ENCODE data around the gene LYAR.

The LYAR gene

GRCh38 chr4:4289941-4290850 is at the start of gene LYAR, which contains the start of gene ZBTB49:
TSS of gene LYAR (minus strand) at chr4:4290154. CDS start at chr4:4283742, 6,412 bp downstream.
TSS of gene ZBTB49 (plus strand) at chr4:4290251. CDS start at chr4:4299946, 9,695 bp downstream.
- H3K9me3 Mint-ChIP-seq: no peaks in the 10 kb centered on the region
- peak within 1 kb of the TSS; percentile 94 for H3K4me3 Mint-ChIP-seq
- no peaks in the 10 kb centered on the region for H3K27me3 Mint-ChIP-seq
- peaks cover 47% of the 10 kb centered on the region for H3K4me1 Mint-ChIP-seq (ENCODE audit: low read depth)
- H3K27ac Mint-ChIP-seq: peak within 1 kb of the TSS; percentile 87
- H3K36me3 Mint-ChIP-seq (ENCODE audit: low read depth): peaks cover 38% of the 10 kb centered on the region
- intact Hi-C loops (cut with micrococcal nuclease): loop anchor here (1.0 to 5.0 kb wide), 3 partner anchors 42 to 252 kb away; partner anchors contain the start of genes STX18 and TMEM128

DNA sequence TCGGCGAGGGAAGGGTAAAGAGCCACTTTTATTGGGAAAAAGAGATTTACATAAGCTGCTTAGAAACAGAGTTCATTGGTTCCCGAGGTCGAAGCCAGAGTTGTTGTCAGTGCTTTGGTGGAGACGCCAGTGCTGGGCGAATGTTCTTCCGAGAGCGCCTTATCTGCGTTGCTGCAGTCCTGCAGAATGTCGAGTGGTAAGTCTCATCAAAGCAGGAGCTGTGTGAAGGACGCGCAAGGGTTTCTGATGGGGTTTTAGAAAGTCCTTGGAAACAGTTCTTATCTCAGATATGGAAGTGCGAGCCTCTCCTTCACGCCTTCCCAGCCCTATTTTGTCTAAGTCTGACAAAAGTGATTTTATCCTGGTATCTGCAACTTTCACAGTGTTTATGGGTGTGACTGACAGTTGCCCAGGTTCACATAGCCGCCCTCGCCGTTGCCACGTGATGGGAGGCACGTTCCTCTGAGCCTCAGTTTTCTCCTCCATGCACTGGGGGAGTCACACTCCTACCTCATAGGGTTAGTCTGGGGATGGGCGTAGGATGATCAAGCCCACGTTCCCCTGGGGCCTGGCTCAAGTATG is 49.6 kb upstream of the LYAR start:
- H3K36me3 Mint-ChIP-seq (ENCODE audit: low read depth): no peaks in the 10 kb centered on the region
- no peaks in the 10 kb centered on the region for H3K9me3 Mint-ChIP-seq
- H3K27me3 Mint-ChIP-seq: peaks cover 8% of the 10 kb centered on the region
- no peaks in the 10 kb centered on the region for H3K4me1 Mint-ChIP-seq (ENCODE audit: low read depth)
- no peak overlapping the region for H3K4me3 Mint-ChIP-seq
- intact Hi-C loops (cut with micrococcal nuclease): no loop called here
- H3K27ac Mint-ChIP-seq: no peak overlapping the region

DNA sequence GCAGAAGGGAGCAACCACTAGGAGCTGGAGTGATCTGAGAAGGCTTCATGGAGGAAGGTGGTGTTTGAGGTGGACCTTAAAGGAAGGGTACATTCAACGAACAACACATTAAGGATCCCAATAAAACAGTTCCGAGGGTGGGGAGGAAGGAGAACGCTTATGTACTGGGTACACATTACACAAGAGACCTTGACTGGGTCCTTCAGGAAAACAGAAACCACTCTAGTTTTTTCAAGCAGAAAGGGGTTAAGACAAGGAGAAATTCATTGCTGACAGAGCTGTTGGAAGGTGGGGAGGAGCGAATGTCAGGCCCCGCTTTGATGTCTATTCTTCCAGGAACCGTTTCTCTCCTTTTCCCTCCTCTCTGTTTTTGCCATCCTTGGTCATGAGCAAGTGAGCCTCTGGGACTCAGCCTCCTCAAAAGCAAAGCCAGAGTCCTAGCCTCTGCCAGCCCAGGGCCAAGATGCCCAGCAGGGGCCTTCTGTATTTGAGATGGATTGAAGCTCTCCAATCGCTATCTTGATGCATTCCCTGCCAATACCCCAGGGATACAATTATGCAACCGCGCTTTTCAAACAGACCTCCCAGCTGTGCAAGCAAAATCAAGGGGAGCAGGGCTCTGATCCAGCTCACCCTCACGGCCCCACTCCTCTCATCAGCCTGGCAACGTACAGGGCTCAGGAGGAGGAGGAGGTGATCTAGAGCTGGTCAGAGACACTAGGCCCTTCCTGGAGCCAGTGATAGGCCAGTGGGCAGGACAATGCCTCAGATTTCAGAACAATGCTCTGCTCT is 48.5 kb upstream of the LYAR start:
- no peak overlapping the region for H3K4me3 Mint-ChIP-seq
- H3K27ac Mint-ChIP-seq: no peak overlapping the region
- peaks cover 8% of the 10 kb centered on the region for H3K27me3 Mint-ChIP-seq
- H3K36me3 Mint-ChIP-seq (ENCODE audit: low read depth): no peaks in the 10 kb centered on the region
- no peaks in the 10 kb centered on the region for H3K9me3 Mint-ChIP-seq
- no peaks in the 10 kb centered on the region for H3K4me1 Mint-ChIP-seq (ENCODE audit: low read depth)
- intact Hi-C loops (cut with micrococcal nuclease): no loop called here

- no peak overlapping the region for H3K4me3 Mint-ChIP-seq
- H3K27ac Mint-ChIP-seq: no peak overlapping the region
- H3K27me3 Mint-ChIP-seq: peaks cover 8% of the 10 kb centered on the region
- H3K9me3 Mint-ChIP-seq: no peaks in the 10 kb centered on the region
- intact Hi-C loops (cut with micrococcal nuclease): loop anchor here (1.0 kb wide), 3 partner anchors 45 to 83 kb away; partner anchors contain the start of genes LYAR and ZBTB49
- no peaks in the 10 kb centered on the region for H3K36me3 Mint-ChIP-seq (ENCODE audit: low read depth)
- H3K4me1 Mint-ChIP-seq (ENCODE audit: low read depth): no peaks in the 10 kb centered on the region
Measured at GRCh38 chr4:4334798-4335520, 45.0 kb upstream of the LYAR start.

- intact Hi-C loops (cut with micrococcal nuclease): no loop called here
- Mint-ChIP-seq H3K9me3 (no peaks in the 10 kb centered on the region), H3K27me3 (peaks cover 8% of the 10 kb centered on the region), H3K36me3 (ENCODE audit: low read depth) (no peaks in the 10 kb centered on the region), H3K4me3 (no peak overlapping the region), H3K4me1 (ENCODE audit: low read depth) (no peaks in the 10 kb centered on the region), H3K27ac (no peak overlapping the region)
Measured at GRCh38 chr4:4333265-4333706, 43.3 kb upstream of the LYAR start.

DNA sequence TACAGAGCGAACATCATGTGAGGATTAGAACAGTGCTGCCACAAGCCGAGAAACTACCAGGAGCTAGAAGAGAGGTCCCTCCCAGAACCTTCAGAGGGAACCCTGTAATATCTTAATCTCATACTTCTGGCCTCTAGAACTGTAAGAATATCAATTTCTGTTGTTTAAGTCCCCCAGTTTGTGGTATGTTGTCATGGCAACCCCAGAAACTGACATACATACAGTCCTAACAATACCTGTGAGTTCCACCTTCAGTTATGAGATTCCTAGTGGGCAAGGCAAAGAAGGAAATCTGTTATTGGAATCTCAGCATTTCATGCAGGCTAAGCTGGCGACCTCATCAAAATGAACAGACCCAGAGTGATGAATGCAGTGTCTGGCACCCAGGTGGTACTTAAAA is 42.6 kb upstream of the LYAR start:
- Mint-ChIP-seq H3K27ac (no peak overlapping the region), H3K4me1 (ENCODE audit: low read depth) (no peaks in the 10 kb centered on the region), H3K36me3 (ENCODE audit: low read depth) (no peaks in the 10 kb centered on the region), H3K27me3 (peaks cover 8% of the 10 kb centered on the region), H3K9me3 (no peaks in the 10 kb centered on the region), H3K4me3 (no peak overlapping the region)
- intact Hi-C loops (cut with micrococcal nuclease): no loop called here

DNA sequence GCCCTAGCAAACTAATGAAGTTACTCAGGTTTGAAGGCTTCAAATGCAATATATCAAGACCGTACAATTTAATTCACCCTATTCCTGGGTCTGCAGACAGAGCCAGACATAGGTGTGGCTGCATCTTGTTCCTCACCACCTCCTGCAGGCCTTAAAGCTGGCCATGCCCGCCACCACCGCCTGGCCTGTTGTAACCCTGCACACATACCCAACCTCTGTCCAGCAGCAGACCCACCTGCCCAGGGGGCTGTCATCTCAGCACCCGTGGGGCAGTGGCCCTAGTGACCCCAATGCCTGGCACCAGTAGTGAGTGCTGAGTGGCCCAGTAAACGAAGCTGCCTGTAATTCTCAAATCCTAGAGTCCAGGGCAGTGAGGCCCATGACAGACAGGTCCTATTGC is 40.8 kb upstream of the LYAR start:
- intact Hi-C loops (cut with micrococcal nuclease): no loop called here
- Mint-ChIP-seq H3K27me3 (peaks cover 8% of the 10 kb centered on the region), H3K27ac (no peak overlapping the region), H3K9me3 (no peaks in the 10 kb centered on the region), H3K4me1 (ENCODE audit: low read depth) (no peaks in the 10 kb centered on the region), H3K4me3 (no peak overlapping the region), H3K36me3 (ENCODE audit: low read depth) (no peaks in the 10 kb centered on the region)

DNA sequence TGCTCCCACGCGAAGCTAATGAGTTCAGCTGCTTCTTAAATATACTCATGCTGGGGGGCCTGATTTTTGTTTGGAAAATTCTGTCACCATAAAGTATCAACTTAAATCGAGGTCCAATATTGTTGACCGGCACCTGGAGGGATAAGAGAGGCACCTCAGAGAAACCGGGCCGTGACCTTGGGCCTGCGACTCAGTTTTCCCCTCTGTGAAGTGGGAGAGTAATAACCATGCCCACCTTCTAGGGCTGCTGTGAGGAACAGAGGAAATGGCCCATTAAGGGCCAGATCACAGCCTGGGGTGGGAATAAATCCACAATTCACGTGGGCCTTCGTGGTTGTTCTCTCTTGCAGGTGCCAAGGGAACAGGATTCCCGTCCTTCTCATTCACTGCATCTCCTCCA is 39.5 kb upstream of the LYAR start:
- no peak overlapping the region for H3K4me3 Mint-ChIP-seq
- H3K4me1 Mint-ChIP-seq (ENCODE audit: low read depth): no peaks in the 10 kb centered on the region
- peaks cover 8% of the 10 kb centered on the region for H3K27me3 Mint-ChIP-seq
- no peaks in the 10 kb centered on the region for H3K36me3 Mint-ChIP-seq (ENCODE audit: low read depth)
- H3K9me3 Mint-ChIP-seq: no peaks in the 10 kb centered on the region
- no peak overlapping the region for H3K27ac Mint-ChIP-seq
- intact Hi-C loops (cut with micrococcal nuclease): no loop called here

- H3K36me3 Mint-ChIP-seq (ENCODE audit: low read depth): no peaks in the 10 kb centered on the region
- H3K27ac Mint-ChIP-seq: no peak overlapping the region
- no peaks in the 10 kb centered on the region for H3K9me3 Mint-ChIP-seq
- intact Hi-C loops (cut with micrococcal nuclease): no loop called here
- peaks cover 8% of the 10 kb centered on the region for H3K27me3 Mint-ChIP-seq
- no peaks in the 10 kb centered on the region for H3K4me1 Mint-ChIP-seq (ENCODE audit: low read depth)
- no peak overlapping the region for H3K4me3 Mint-ChIP-seq
Measured at GRCh38 chr4:4328840-4329239, 38.9 kb upstream of the LYAR start.

GRCh38 chr4:4328206-4328605 is 38.3 kb upstream of the LYAR start:
- H3K27me3 Mint-ChIP-seq: peaks cover 8% of the 10 kb centered on the region
- H3K36me3 Mint-ChIP-seq (ENCODE audit: low read depth): no peaks in the 10 kb centered on the region
- no peaks in the 10 kb centered on the region for H3K9me3 Mint-ChIP-seq
- H3K4me3 Mint-ChIP-seq: no peak overlapping the region
- intact Hi-C loops (cut with micrococcal nuclease): no loop called here
- H3K27ac Mint-ChIP-seq: no peak overlapping the region
- H3K4me1 Mint-ChIP-seq (ENCODE audit: low read depth): no peaks in the 10 kb centered on the region

GRCh38 chr4:4327652-4328121 is 37.7 kb upstream of the LYAR start:
- Mint-ChIP-seq H3K27ac (no peak overlapping the region), H3K27me3 (peaks cover 8% of the 10 kb centered on the region), H3K36me3 (ENCODE audit: low read depth) (peaks cover 3% of the 10 kb centered on the region), H3K9me3 (no peaks in the 10 kb centered on the region), H3K4me3 (no peak overlapping the region), H3K4me1 (ENCODE audit: low read depth) (no peaks in the 10 kb centered on the region)
- intact Hi-C loops (cut with micrococcal nuclease): no loop called here

DNA sequence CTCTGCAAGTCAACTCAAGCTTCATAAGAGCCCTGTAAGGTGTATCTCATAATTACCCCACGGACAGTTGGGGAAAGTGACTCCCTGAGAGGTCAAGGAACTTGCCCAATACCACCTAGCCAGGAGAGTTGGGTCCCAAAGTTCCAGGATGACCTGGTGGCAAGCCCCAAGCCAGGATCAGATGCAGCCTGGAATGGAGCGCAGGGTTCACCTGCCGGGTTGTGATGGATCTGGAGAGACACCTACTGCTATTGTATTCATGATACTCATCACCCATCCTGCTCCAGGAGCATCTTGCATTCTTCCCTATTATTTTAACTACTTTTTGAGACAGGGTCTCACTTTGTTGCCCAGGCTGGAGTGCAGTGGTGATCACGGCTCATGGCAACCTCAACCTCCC is 36.2 kb upstream of the LYAR start:
- intact Hi-C loops (cut with micrococcal nuclease): no loop called here
- Mint-ChIP-seq H3K4me3 (no peak overlapping the region), H3K4me1 (ENCODE audit: low read depth) (no peaks in the 10 kb centered on the region), H3K27ac (no peak overlapping the region), H3K27me3 (peaks cover 8% of the 10 kb centered on the region), H3K36me3 (ENCODE audit: low read depth) (peaks cover 18% of the 10 kb centered on the region), H3K9me3 (no peaks in the 10 kb centered on the region)

GRCh38 chr4:4325321-4325720 is 35.4 kb upstream of the LYAR start:
- peaks cover 27% of the 10 kb centered on the region for H3K36me3 Mint-ChIP-seq (ENCODE audit: low read depth)
- H3K4me3 Mint-ChIP-seq: no peak overlapping the region
- H3K4me1 Mint-ChIP-seq (ENCODE audit: low read depth): no peaks in the 10 kb centered on the region
- peaks cover 8% of the 10 kb centered on the region for H3K27me3 Mint-ChIP-seq
- intact Hi-C loops (cut with micrococcal nuclease): no loop called here
- H3K9me3 Mint-ChIP-seq: no peaks in the 10 kb centered on the region
- H3K27ac Mint-ChIP-seq: no peak overlapping the region

Data from dendritic cell treated with granulocyte-macrophage colony-stimulating factor and Interleukin-4, amounts not matched to agents 40 ng/mL and 50 ng/mL, for 4 days (primary cell).